Ovary (tissue), 9 donors: ENCODE results near the gene ROBO1. TPM values are rescaled to one million over a fixed set of nuclear protein-coding genes. Genes with fewer than 3 reads are reported as not detected.

Experiments
- DNase-seq, 5 donors: peaks; one replicate each; pipeline ENCODE4 v3.0.0-alpha.2; 2019 to 2020
- H3K27ac ChIP-seq, 2 donors: fragments of 200-600 bp; one replicate each; pipeline versions ENCODE4 v1.5.1 to v1.8.0; 2019 to 2022
- H3K27me3 ChIP-seq: fragments of 200-600 bp; one replicate; pipeline ENCODE4 v1.8.0; 2022
- H3K36me3 ChIP-seq: fragments of 200-600 bp; sonication (generic); one replicate; pipeline ENCODE4 v1.5.1; 2019
- H3K4me1 ChIP-seq: one replicate; pipeline ENCODE4 v1.8.1; 2013; ENCODE audit warnings: mild to moderate bottlenecking, moderate library complexity; ENCODE audit not compliant: insufficient read depth
- H3K4me3 ChIP-seq: fragments of 200-600 bp; sonication (generic); one replicate; pipeline ENCODE4 v1.5.1; 2017
- H3K9me3 ChIP-seq, 2 donors: fragments of 200-600 bp in 1 of 2; sonication (generic) in 1 of 2; one replicate each; pipeline versions ENCODE4 v1.5.1 to v1.8.1; 2013 to 2019; ENCODE audit warnings: mild to moderate bottlenecking in 1 of 2, moderate library complexity in 1 of 2
- CTCF ChIP-seq, 3 donors: fragments of 450-650 bp in 2 of 3; fragments of 200-600 bp in 1 of 3; IDR thresholded peaks; one replicate each; pipeline versions ENCODE4 v1.5.1 to v1.8.0; 2016 to 2022; ENCODE audit warnings: antibody characterized with exemption in 3 of 3, mild to moderate bottlenecking in 1 of 3
- EP300 ChIP-seq: sonication (generic); formaldehyde crosslinking; IDR thresholded peaks from one replicate; pipeline ENCODE4 v1.6.1; 2017; ENCODE audit warnings: antibody characterized with exemption
- POLR2A ChIP-seq: fragments of 450-650 bp; IDR thresholded peaks from one replicate; pipeline ENCODE4 v1.6.1; 2017; ENCODE audit warnings: antibody characterized with exemption, mild to moderate bottlenecking, moderate library complexity
- whole genome bisulfite sequencing, 3 donors: extraction: QIAGEN DNeasy Blood & Tissue Kit in 1 of 3; methylation state at CpG; one replicate each; pipeline versions ENCODE4 v1.1.5 to v1.1.7; 2013 to 2017; 5-methylcytosine and 5-hydroxymethylcytosine counted together
- intact Hi-C, 4 donors: fragments of 100-400 bp; cut with DNase I; formaldehyde crosslinking; loops; one replicate each; pipeline versions ENCODE4 v1.11.0 to v1.15.1; 2022 to 2023
- polyA plus RNA-seq, 2 donors: library from polyadenylated mRNA; stranded (reverse); fragments of 200-250 nt in 1 of 2; fragments of 350-450 nt in 1 of 2; fragmentation: Illumina TruSeq in 1 of 2; extraction: RNeasy Lipid Tissue Mini Kit (QIAGEN cat#74804) in 1 of 2; gene quantifications; one replicate each; pipeline ENCODE4 v1.2.3, GENCODE V29; 2013 to 2014
- total RNA-seq, 7 donors: library from RNA; depleted of rRNA in 2 of 7; stranded (reverse); fragments of >200 nt in 2 of 7; fragmentation: NEBNext Ultra II Directional in 3 of 7; extraction: Animal tissue kit (Norgen Biotek cat#: 25700) in 3 of 7; gene quantifications; one replicate each; pipeline versions ENCODE4 v1.1.0 to v1.2.4, GENCODE V29; 2016 to 2023
- donor health status: DM: no; HTN: no; CAD: no; lungs with moderate emphysema.
- donor health status: DM: no; HTN: no; CAD: no.
- donor health status: Bipolar disorder and iron deficiency.
- donor health status: DM: yes; HTN: yes; CAD: no.
- donor health status: DM: no; HTN: no; CAD: no.
- donor health status: DM: yes; HTN: yes; CAD: no.

ROBO1 gene
- total and polyA plus RNA-seq, 9 donors = 17.2 to 49.5 (median 29.0) TPM

GRCh38 chr3:78860567-78860966 lies 907.2 kb downstream of the ROBO1 start:
- no peak for DNase-seq
- Histone ChIP-seq H3K27ac (no peak overlapping the region), H3K4me1 (no peaks in the 10 kb centered on the region), H3K9me3 (no peaks in the 10 kb centered on the region), H3K27me3 (no peaks in the 10 kb centered on the region), H3K4me3 (no peak overlapping the region), H3K36me3 (no peaks in the 10 kb centered on the region)
- no peak for TF ChIP-seq EP300
- no peak for TF ChIP-seq POLR2A
- no peak for TF ChIP-seq CTCF (IDR thresholded peaks at IDR 0.05)
- 95 to 100% (median 97%) methylated on average over 4 of the region's 4 CpGs for WGBS, 3 donors
- intact Hi-C loops = no loop called here

GRCh38 chr3:78858910-78859309 lies 908.9 kb downstream of the ROBO1 start:
- intact Hi-C loops = no loop called here
- Histone ChIP-seq H3K4me1 (no peaks in the 10 kb centered on the region), H3K4me3 (no peak overlapping the region), H3K27ac (no peak overlapping the region), H3K27me3 (no peaks in the 10 kb centered on the region), H3K9me3 (no peaks in the 10 kb centered on the region), H3K36me3 (no peaks in the 10 kb centered on the region)
- WGBS, 3 donors = 82 to 90% (median 89%) methylated on average over 4 of the region's 4 CpGs
- no peak for DNase-seq
- TF ChIP-seq EP300 (no peak), CTCF (IDR thresholded peaks at IDR 0.05) (no peak), POLR2A (no peak)

GRCh38 chr3:78858174-78858573 lies 909.6 kb downstream of the ROBO1 start:
- Histone ChIP-seq H3K27ac (no peak overlapping the region), H3K4me1 (no peaks in the 10 kb centered on the region), H3K9me3 (no peaks in the 10 kb centered on the region), H3K27me3 (no peaks in the 10 kb centered on the region), H3K36me3 (no peaks in the 10 kb centered on the region), H3K4me3 (no peak overlapping the region)
- DNase-seq = no peak
- intact Hi-C loops = no loop called here
- TF ChIP-seq EP300 = no peak
- no peak for TF ChIP-seq CTCF (IDR thresholded peaks at IDR 0.05)
- TF ChIP-seq POLR2A = no peak
- 85 to 88% (median 87%) methylated on average over 1 of the region's 1 CpG for WGBS, 3 donors

GRCh38 chr3:78857494-78858111 lies 910.2 kb downstream of the ROBO1 start:
- no peak for TF ChIP-seq POLR2A
- TF ChIP-seq EP300 = no peak
- TF ChIP-seq CTCF (IDR thresholded peaks at IDR 0.05) = no peak
- Histone ChIP-seq H3K27me3 (no peaks in the 10 kb centered on the region), H3K4me3 (no peak overlapping the region), H3K9me3 (no peaks in the 10 kb centered on the region), H3K36me3 (no peaks in the 10 kb centered on the region), H3K27ac (no peak overlapping the region), H3K4me1 (no peaks in the 10 kb centered on the region)
- 87 to 91% (median 89%) methylated on average over 6 of the region's 6 CpGs for WGBS, 3 donors
- DNase-seq = no peak
- intact Hi-C loops = no loop called here
